IgD-negative memory B cell (primary cell): ENCODE data around the gene S100P. TPM values are rescaled to one million over a fixed set of nuclear protein-coding genes. Genes with fewer than 3 reads are reported as not detected.
"Not testable (repeated sequence)": the region's sequence is repeated elsewhere in the genome, so short reads cannot be mapped to it uniquely, and the experiment has no call there.

Experiments used
- H3K27ac Mint-ChIP-seq, 3 donors: one replicate each; pipeline ENCODE4 v1.8.0; 2020 to 2022; ENCODE audit warnings: mild to moderate bottlenecking in 3 of 3, mixed read lengths in 3 of 3, moderate library complexity in 1 of 3
- H3K27me3 Mint-ChIP-seq: one replicate; pipeline ENCODE4 v1.8.0; 2021; ENCODE audit warnings: mixed read lengths
- H3K36me3 Mint-ChIP-seq: one replicate; pipeline ENCODE4 v1.8.0; 2020; ENCODE audit warnings: mild to moderate bottlenecking, mixed read lengths
- H3K4me1 Mint-ChIP-seq, 3 donors: one replicate each; pipeline ENCODE4 v1.8.0; 2020 to 2022; ENCODE audit warnings: mixed read lengths in 3 of 3, mild to moderate bottlenecking in 1 of 3
- H3K4me3 Mint-ChIP-seq, 4 donors: one replicate each; pipeline ENCODE4 v1.8.0; 2020 to 2022; ENCODE audit warnings: mild to moderate bottlenecking in 4 of 4, mixed read lengths in 4 of 4, moderate library complexity in 3 of 4
- H3K9me3 Mint-ChIP-seq, 3 donors: one replicate each; pipeline ENCODE4 v1.8.0; 2020 to 2021; ENCODE audit warnings: mixed read lengths in 3 of 3, mild to moderate bottlenecking in 1 of 3
- polyA plus RNA-seq: library from polyadenylated mRNA; unstranded; fragments of 300-500 nt; fragmentation: Illumina TruSeq; gene quantifications from one replicate; pipeline ENCODE4 v1.2.3, GENCODE V29; 2021

The S100P gene
- polyA plus RNA-seq = not detected

DNA sequence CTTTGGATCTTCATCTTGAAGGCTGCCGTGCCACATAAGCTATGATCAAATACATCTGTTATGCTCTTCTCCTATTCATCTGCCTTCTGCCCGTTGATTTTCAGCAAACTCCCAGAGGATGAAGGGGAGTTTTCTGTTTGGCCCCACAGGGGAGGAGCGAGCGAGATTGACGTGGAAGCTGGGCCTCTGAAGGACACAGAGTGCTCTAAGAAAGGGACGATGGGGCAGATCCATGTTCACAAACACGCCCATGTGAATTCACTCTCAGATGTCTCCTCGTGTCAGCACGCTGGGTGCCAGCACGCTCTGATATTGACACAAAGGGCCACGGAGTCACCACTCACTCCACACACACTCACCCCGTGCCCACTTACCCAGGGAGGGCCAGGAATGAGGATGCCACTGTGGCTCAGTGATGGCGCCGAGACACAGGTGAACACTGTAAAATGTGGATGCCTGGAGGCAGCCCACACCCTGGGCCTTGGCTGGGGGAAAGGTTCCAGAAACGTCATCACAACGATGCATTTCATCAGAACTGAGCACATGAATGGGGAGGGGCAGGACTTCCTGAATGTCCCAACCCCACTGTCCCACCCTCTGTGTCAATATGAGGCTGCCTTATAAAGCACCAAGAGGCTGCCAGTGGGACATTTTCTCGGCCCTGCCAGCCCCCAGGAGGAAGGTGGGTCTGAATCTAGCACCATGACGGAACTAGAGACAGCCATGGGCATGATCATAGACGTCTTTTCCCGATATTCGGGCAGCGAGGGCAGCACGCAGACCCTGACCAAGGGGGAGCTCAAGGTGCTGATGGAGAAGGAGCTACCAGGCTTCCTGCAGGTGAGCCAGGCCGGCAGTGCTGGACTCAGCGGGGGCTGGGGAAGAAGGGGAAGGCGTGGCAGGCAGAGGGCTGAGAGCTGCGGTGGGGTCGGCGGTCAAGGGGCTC, at the start of gene S100P:
TSS of gene S100P (plus strand) at position 648 of the 946 bp plus-strand sequence. CDS start at position 703, 55 bp downstream.
- Mint-ChIP-seq H3K9me3 (no peaks in the 10 kb centered on the region), H3K36me3 (peaks cover 5% of the 10 kb centered on the region), H3K27me3 (no peaks in the 10 kb centered on the region), H3K27ac (peak within 1 kb of the TSS in 2 of 3 donors; percentile 53 to 78), H3K4me3 (peak within 1 kb of the TSS in 1 of 4 donors; percentile 70), H3K4me1 (peaks cover 4 to 6% (median 5%) of the 10 kb centered on the region in 3 donors)

- Mint-ChIP-seq H3K36me3 (no peaks in the 10 kb centered on the region), H3K4me1 (peaks cover 13 to 31% (median 28%) of the 10 kb centered on the region in 3 donors), H3K27me3 (peaks cover 2% of the 10 kb centered on the region), H3K4me3 (peak overlapping the region in 1 of 4 donors; percentile 70), H3K27ac (peak overlapping the region in 2 of 3 donors; percentile 47 to 59), H3K9me3 (peaks cover 0 to 3% (median 0%) of the 10 kb centered on the region in 3 donors)
Measured at GRCh38 chr4:6644792-6645530, 48.7 kb upstream of the S100P start.

GRCh38 chr4:6647169-6647568, 46.5 kb upstream of the S100P start:
- Mint-ChIP-seq H3K4me3 (no peak overlapping the region), H3K27me3 (no peaks in the 10 kb centered on the region), H3K4me1 (peaks cover 3 to 12% (median 9%) of the 10 kb centered on the region in 3 donors), H3K9me3 (no peaks in the 10 kb centered on the region), H3K27ac (no peak overlapping the region), H3K36me3 (no peaks in the 10 kb centered on the region)

- Mint-ChIP-seq H3K27ac (peak overlapping the region in 1 of 3 donors; percentile 81), H3K36me3 (no peaks in the 10 kb centered on the region), H3K4me1 (peaks cover 1 to 11% (median 5%) of the 10 kb centered on the region in 3 donors), H3K27me3 (no peaks in the 10 kb centered on the region), H3K4me3 (no peak overlapping the region), H3K9me3 (no peaks in the 10 kb centered on the region)
Measured at GRCh38 chr4:6647582-6648230, 46.0 kb upstream of the S100P start.

DNA sequence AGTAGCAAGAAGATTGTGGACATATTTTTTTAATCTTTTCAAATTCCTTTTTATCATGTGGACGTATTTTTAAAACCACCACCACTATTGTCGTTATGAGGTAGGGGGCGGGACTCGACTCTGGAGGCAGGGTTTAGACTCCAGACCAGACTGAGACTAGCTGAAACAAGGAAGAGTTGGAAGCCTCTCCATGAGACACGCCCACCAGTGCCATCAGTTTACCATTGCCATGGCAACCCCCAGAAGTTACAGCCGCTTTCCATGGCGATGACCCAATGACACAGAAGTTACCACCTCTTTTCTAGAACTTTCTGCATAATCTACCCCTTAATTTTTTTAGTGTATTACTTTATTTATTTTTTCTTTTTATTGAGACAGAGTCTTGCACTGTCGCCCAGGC, 44.5 kb upstream of the S100P start:
- Mint-ChIP-seq H3K4me3 (no peak overlapping the region), H3K9me3 (no peaks in the 10 kb centered on the region), H3K27ac (no peak overlapping the region), H3K27me3 (no peaks in the 10 kb centered on the region), H3K4me1 (peaks cover 0 to 5% (median 1%) of the 10 kb centered on the region in 3 donors), H3K36me3 (no peaks in the 10 kb centered on the region)

- not testable (repeated sequence) for H3K4me1 Mint-ChIP-seq, H3K36me3 Mint-ChIP-seq, H3K27ac Mint-ChIP-seq, H3K9me3 Mint-ChIP-seq, H3K4me3 Mint-ChIP-seq
- H3K27me3 Mint-ChIP-seq = peaks cover 11% of the 10 kb centered on the region
Measured at GRCh38 chr4:6654211-6654610, 39.5 kb upstream of the S100P start.

- peaks cover 15% of the 10 kb centered on the region for H3K27me3 Mint-ChIP-seq
- not testable (repeated sequence) for H3K4me1 Mint-ChIP-seq, H3K4me3 Mint-ChIP-seq, H3K27ac Mint-ChIP-seq, H3K9me3 Mint-ChIP-seq, H3K36me3 Mint-ChIP-seq
Measured at GRCh38 chr4:6655291-6655690, 38.4 kb upstream of the S100P start.

GRCh38 chr4:6655924-6656323, 37.8 kb upstream of the S100P start:
- Mint-ChIP-seq H3K4me1 (peaks cover 0 to 4% (median 3%) of the 10 kb centered on the region in 3 donors), H3K27ac (no peak overlapping the region), H3K9me3 (peaks cover 0 to 2% (median 0%) of the 10 kb centered on the region in 3 donors), H3K4me3 (no peak overlapping the region), H3K27me3 (peaks cover 18% of the 10 kb centered on the region), H3K36me3 (peaks cover 1% of the 10 kb centered on the region)

DNA sequence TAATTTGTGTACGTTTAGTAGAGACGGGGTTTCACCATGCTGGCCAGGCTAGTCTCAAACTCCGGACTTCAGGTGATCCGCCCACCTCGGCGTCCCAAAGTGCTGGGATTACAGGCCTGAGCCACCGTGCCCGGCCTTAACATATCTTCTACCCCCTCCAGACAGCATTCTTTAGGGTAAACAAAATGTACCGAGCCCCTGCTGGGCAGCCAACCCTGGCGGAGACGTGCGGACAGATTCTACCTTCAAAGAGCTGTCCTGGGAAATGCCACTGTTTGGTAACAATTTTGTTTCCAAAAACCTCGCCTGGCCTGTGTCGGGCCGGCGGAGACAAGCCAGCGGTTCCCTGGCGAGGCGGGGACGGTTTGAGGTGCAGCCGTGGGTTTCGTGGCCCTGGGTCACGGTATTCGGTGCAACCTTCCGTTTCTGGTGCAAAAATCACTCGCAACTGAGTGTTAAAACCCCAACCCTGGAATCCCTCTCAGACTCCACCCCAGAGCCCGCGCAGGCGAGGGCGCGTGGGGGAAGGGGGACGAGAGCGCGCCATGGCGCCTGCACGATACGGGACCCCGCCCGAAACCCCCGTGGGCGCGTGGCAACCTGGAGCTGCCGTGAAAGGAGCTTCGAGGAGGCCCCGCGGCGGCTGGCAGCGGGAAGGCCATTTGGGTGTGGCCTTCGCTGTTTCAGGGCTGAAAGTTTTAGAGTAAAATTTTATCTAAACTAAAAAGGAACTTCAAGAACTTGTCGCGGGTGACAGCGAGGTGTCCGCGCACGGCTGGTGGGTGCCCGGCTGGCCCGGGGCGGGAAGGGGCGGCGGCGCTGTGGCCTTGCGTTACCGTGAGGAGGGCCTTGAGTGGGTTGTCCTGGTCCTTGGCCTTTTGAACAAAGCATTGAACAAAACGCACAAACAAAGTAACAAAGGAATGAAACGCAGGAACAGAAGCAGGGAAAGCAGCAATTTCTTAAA, 36.2 kb upstream of the S100P start:
- Mint-ChIP-seq H3K36me3 (peaks cover 1% of the 10 kb centered on the region), H3K27ac (peak overlapping the region in 1 of 3 donors; percentile 59), H3K4me3 (peak overlapping the region in 1 of 4 donors; percentile 33), H3K4me1 (peaks cover 0 to 4% (median 3%) of the 10 kb centered on the region in 3 donors), H3K9me3 (peaks cover 0 to 2% (median 0%) of the 10 kb centered on the region in 3 donors), H3K27me3 (peaks cover 27% of the 10 kb centered on the region)

DNA sequence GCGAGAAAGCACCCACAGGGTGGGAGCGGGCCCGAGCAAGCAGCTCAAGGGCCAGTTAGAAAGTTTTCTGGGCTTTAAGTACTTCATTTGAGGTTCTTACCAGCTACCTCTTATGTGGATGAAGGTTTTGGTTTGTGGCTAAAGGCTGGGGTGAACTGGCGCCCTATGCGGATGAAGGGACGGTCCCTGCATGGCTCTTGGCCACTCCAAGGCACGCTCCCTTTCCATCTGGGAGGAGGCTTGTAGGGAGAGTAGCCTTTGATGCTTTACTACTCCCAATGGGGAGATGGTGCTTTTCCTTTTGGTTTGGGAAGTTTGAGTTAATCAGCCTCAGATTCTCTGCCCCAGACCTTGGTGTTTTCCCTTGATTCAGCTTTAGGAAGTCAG, 35.5 kb upstream of the S100P start:
- peak overlapping the region in 1 of 3 donors; percentile 59 for H3K27ac Mint-ChIP-seq
- peaks cover 1% of the 10 kb centered on the region for H3K36me3 Mint-ChIP-seq
- peaks cover 0 to 4% (median 3%) of the 10 kb centered on the region in 3 donors for H3K4me1 Mint-ChIP-seq

GRCh38 chr4:6658597-6659075, 35.0 kb upstream of the S100P start:
- H3K27me3 Mint-ChIP-seq = peaks cover 37% of the 10 kb centered on the region
- H3K36me3 Mint-ChIP-seq = peaks cover 1% of the 10 kb centered on the region
- peaks cover 0 to 4% (median 3%) of the 10 kb centered on the region in 3 donors for H3K4me1 Mint-ChIP-seq
- H3K27ac Mint-ChIP-seq = no peak overlapping the region
- H3K9me3 Mint-ChIP-seq = peaks cover 0 to 2% (median 0%) of the 10 kb centered on the region in 3 donors
- peak overlapping the region in 2 of 4 donors; percentile 68 to 77 for H3K4me3 Mint-ChIP-seq

More for the DNA sequence above, 35.5 kb upstream of the S100P start:
- peaks cover 34% of the 10 kb centered on the region for H3K27me3 Mint-ChIP-seq
- H3K4me3 Mint-ChIP-seq = peak overlapping the region in 2 of 4 donors; percentile 65 to 68
- peaks cover 0 to 2% (median 0%) of the 10 kb centered on the region in 3 donors for H3K9me3 Mint-ChIP-seq

- Mint-ChIP-seq H3K27ac (no peak overlapping the region), H3K4me1 (peaks cover 0 to 5% (median 4%) of the 10 kb centered on the region in 3 donors), H3K9me3 (no peaks in the 10 kb centered on the region), H3K27me3 (peaks cover 38% of the 10 kb centered on the region), H3K4me3 (no peak overlapping the region), H3K36me3 (peaks cover 1% of the 10 kb centered on the region)
Measured at GRCh38 chr4:6659897-6660296, 33.8 kb upstream of the S100P start.

DNA sequence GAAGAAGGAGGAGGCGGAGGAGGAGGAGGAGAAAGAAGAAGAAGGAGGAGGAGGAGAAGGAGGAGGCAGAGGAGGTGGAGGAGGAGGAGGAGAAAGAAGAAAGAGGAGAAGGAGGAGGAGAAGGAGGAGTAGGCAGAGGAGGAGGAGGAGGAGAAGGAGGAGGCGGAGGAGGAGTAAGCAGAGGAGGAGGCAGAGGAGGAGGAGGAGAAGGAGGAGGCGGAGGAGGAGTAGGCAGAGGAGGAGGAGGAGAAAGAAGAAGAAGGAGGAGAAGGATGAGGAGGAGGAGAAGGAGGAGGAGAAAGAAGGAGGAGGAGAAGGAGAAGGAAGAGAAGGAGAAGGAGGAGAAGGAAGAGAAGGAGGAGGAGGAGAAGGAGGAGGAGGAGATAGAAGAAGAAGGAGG, 33.2 kb upstream of the S100P start:
- peaks cover 1% of the 10 kb centered on the region for H3K36me3 Mint-ChIP-seq
- no peaks in the 10 kb centered on the region for H3K9me3 Mint-ChIP-seq
- no peak overlapping the region for H3K27ac Mint-ChIP-seq
- H3K4me3 Mint-ChIP-seq = peak overlapping the region in 1 of 4 donors; percentile 15
- H3K27me3 Mint-ChIP-seq = peaks cover 38% of the 10 kb centered on the region
- peaks cover 0 to 5% (median 4%) of the 10 kb centered on the region in 3 donors for H3K4me1 Mint-ChIP-seq
